ENCODE data around the gene GNB1. TPM values are rescaled to one million over a fixed set of nuclear protein-coding genes. Genes with fewer than 3 reads are reported as not detected.

GNB1 gene
- total and polyA plus RNA-seq, 12 donors, result 79.6 to 482 (median 163) TPM

DNA sequence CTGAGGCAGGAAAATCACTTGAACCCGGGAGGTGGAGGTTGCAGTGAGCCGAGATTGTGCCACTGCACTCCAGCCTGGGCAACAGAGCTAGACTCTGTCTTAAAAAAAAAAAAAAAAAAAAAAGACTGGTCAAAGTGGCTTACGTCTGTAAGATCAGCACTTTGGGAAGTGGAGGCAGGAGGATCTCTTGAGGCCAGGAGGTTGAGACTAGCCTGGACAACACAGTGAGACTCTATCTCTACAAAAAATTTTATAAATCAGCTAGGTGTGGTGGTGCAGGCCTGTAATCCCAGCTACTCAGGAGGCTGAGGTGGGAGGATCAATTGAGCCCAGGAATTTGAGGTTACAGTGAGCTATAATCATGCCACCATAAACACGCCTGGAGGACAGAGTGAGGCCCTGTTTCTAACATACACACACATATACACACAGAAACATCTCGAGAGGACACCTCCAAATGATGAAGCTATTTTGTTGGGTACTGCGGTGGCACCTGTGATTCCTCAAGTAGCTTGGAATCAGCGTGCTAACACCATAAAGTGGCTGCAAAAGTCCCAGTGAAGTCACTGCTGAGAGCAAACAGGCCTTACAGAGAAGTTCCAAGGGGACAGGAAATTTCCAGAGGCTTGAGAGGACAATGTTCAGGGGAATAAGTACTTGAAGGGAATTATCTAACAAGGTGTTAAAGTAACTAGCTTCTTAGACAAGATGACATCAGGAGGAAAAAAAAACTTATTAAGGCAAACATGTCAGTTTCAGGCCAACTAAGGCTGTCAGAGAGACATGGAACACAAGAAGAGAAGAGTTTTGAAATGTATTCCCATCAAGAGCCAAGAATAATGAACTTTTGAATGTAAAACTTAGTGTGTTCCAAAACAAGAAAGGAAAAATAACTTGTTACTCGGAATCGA lies 114.0 kb downstream of the GNB1 start:
- Histone ChIP-seq H3K4me3 (peak overlapping the region in 1 of 4 donors; percentile 76), H3K27me3 (no peaks in the 10 kb centered on the region), H3K9me3 (replicated peaks in 1 of 3) (no peaks in the 10 kb centered on the region), H3K36me3 (replicated peaks in 1 of 2) (peaks cover 0 to 9% of the 10 kb centered on the region in 2 donors), H3K4me1 (replicated peaks in 1 of 2) (peaks cover 57 to 66% of the 10 kb centered on the region in 2 donors), H3K27ac (peak overlapping the region; percentile 91 to 98 (median 95))
- intact Hi-C loops (cut with DNase I), result no loop called here
- TF ChIP-seq, protein P1, sequence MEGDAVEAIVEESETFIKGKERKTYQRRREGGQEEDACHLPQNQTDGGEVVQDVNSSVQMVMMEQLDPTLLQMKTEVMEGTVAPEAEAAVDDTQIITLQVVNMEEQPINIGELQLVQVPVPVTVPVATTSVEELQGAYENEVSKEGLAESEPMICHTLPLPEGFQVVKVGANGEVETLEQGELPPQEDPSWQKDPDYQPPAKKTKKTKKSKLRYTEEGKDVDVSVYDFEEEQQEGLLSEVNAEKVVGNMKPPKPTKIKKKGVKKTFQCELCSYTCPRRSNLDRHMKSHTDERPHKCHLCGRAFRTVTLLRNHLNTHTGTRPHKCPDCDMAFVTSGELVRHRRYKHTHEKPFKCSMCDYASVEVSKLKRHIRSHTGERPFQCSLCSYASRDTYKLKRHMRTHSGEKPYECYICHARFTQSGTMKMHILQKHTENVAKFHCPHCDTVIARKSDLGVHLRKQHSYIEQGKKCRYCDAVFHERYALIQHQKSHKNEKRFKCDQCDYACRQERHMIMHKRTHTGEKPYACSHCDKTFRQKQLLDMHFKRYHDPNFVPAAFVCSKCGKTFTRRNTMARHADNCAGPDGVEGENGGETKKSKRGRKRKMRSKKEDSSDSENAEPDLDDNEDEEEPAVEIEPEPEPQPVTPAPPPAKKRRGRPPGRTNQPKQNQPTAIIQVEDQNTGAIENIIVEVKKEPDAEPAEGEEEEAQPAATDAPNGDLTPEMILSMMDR (IDR thresholded peaks at IDR 0.05), result no peak
- TF ChIP-seq POLR2A (IDR thresholded peaks at IDR 0.05), result no peak
- 50 to 58% (median 56%) methylated on average over 9 of the region's 9 CpGs for WGBS, 4 donors
- no peak for DNase-seq

- H3K27ac ChIP-seq, result peak overlapping the region in 3 of 5 donors; percentile 95 to 98 (median 97)
- peaks cover 45 to 52% of the 10 kb centered on the region in 2 donors for H3K4me1 ChIP-seq (replicated peaks in 1 of 2)
- intact Hi-C loops (cut with DNase I), result no loop called here
- no peak for DNase-seq
- WGBS, 4 donors, result 62 to 71% (median 66%) methylated on average over 11 of the region's 11 CpGs
- no peak for TF ChIP-seq POLR2A (IDR thresholded peaks at IDR 0.05)
- TF ChIP-seq, protein P1 (IDR thresholded peaks at IDR 0.05), result no peak
- H3K27me3 ChIP-seq, result no peaks in the 10 kb centered on the region
- peaks cover 0 to 6% (median 0%) of the 10 kb centered on the region in 3 donors for H3K9me3 ChIP-seq (replicated peaks in 1 of 3)
- peaks cover 0 to 17% of the 10 kb centered on the region in 2 donors for H3K36me3 ChIP-seq (replicated peaks in 1 of 2)
- H3K4me3 ChIP-seq, result peak overlapping the region in 1 of 4 donors; percentile 18
Measured at GRCh38 chr1:1775327-1776226, 115.3 kb downstream of the GNB1 start.

DNA sequence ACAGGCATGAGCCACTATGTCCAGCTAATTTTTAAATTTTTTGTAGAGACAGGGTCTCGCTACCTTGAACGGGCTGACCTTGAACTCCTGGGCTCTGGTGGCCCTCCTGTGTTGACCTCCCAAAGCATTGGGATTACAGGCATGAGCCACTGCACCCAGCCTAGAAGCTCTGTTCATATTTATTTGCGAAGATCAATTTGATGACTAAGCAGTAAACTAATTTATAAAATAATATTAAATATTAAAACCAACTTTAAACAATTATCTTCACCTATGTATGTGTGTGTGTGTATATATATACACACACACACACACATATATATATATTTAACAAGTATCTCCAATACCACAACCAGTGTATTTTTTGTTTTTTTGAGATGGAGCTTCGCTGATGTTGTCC lies 117.0 kb downstream of the GNB1 start:
- peaks cover 0 to 6% (median 0%) of the 10 kb centered on the region in 3 donors for H3K9me3 ChIP-seq (replicated peaks in 1 of 3)
- H3K27me3 ChIP-seq, result no peaks in the 10 kb centered on the region
- peaks cover 29 to 35% of the 10 kb centered on the region in 2 donors for H3K4me1 ChIP-seq (replicated peaks in 1 of 2)
- no peak for TF ChIP-seq POLR2A (IDR thresholded peaks at IDR 0.05)
- TF ChIP-seq, protein P1 (IDR thresholded peaks at IDR 0.05), result no peak
- intact Hi-C loops (cut with DNase I), result no loop called here
- WGBS, 4 donors, result 70 to 85% (median 82%) methylated on average over 4 of the region's 4 CpGs
- H3K36me3 ChIP-seq (replicated peaks in 1 of 2), result peaks cover 0 to 17% of the 10 kb centered on the region in 2 donors
- H3K27ac ChIP-seq, result peak overlapping the region in 1 of 5 donors; percentile 11
- H3K4me3 ChIP-seq, result no peak overlapping the region
- no peak for DNase-seq

- Histone ChIP-seq H3K27me3 (no peaks in the 10 kb centered on the region), H3K36me3 (replicated peaks in 1 of 2) (peaks cover 0 to 17% of the 10 kb centered on the region in 2 donors), H3K4me1 (replicated peaks in 1 of 2) (peaks cover 18 to 24% of the 10 kb centered on the region in 2 donors), H3K9me3 (replicated peaks in 1 of 3) (peaks cover 0 to 6% (median 0%) of the 10 kb centered on the region in 3 donors), H3K27ac (no peak overlapping the region), H3K4me3 (no peak overlapping the region)
- no peak for TF ChIP-seq POLR2A (IDR thresholded peaks at IDR 0.05)
- TF ChIP-seq, protein P1 (IDR thresholded peaks at IDR 0.05), result no peak
- WGBS, 4 donors, result 95 to 100% (median 98%) methylated on average over 3 of the region's 3 CpGs
- intact Hi-C loops (cut with DNase I), result no loop called here
- DNase-seq, result no peak
Measured at GRCh38 chr1:1771096-1771495, 119.8 kb downstream of the GNB1 start.

Data from adrenal gland (tissue), 12 donors.